DOHH2 (cell line): ENCODE results near the gene EPHA8.

Experiments used
- CTCF ChIP-seq: fragments of 200-600 bp; sonication (generic); IDR thresholded peaks from one replicate; pipeline ENCODE4 v1.5.1; 2014; ENCODE audit warnings: antibody characterized with exemption, mild to moderate bottlenecking, low read depth, low read length; ENCODE audit not compliant: poor library complexity, severe bottlenecking
- EZH2phosphoT487 ChIP-seq: fragments of 200-600 bp; sonication (generic); IDR thresholded peaks from 2 replicates; pipeline ENCODE4 v1.6.1; 2017; ENCODE audit warnings: borderline replicate concordance, mild to moderate bottlenecking, antibody characterized with exemption, low read length, moderate library complexity, mixed read lengths

- no peak for TF ChIP-seq CTCF
- TF ChIP-seq EZH2phosphoT487, result no peak
Measured at GRCh38 chr1:22591576-22591975, 28.3 kb downstream of the EPHA8 start.
